Large intestine (tissue), 3 donors: Measurements from ENCODE around the gene SCPEP1. TPM values are rescaled to one million over a fixed set of nuclear protein-coding genes. Genes with fewer than 3 reads are reported as not detected.
"Not testable (repeated sequence)": the region's sequence is repeated elsewhere in the genome, so short reads cannot be mapped to it uniquely, and the experiment has no call there.

Experiments
- DNase-seq, 2 donors: peaks; one replicate each; pipeline versions ENCODE4 v3.0.0 to v3.0.0-alpha.2; 2013
- H3K27ac ChIP-seq: one replicate; pipeline ENCODE4 v1.5.1; 2013; ENCODE audit warnings: low read length
- H3K27me3 ChIP-seq: 2 replicates; pipeline ENCODE4 v1.6.1; 2013; ENCODE audit warnings: low read length; ENCODE audit not compliant: control insufficient read depth, insufficient read depth
- H3K36me3 ChIP-seq: 2 replicates; pipeline ENCODE4 v1.6.1; 2013; ENCODE audit warnings: low read length; ENCODE audit not compliant: control insufficient read depth, insufficient read depth
- H3K4me1 ChIP-seq: one replicate; pipeline ENCODE4 v1.6.1; 2013; ENCODE audit warnings: low read length; ENCODE audit not compliant: control insufficient read depth, insufficient read depth
- H3K4me3 ChIP-seq: one replicate; pipeline ENCODE4 v1.5.1; 2013; ENCODE audit warnings: low read length
- H3K9me3 ChIP-seq: one replicate; pipeline ENCODE4 v1.6.1; 2013; ENCODE audit warnings: mild to moderate bottlenecking, low read depth, low read length, moderate library complexity; ENCODE audit not compliant: control insufficient read depth
- WGBS: methylation state at CpG from one replicate; pipeline ENCODE4 v1.1.5; 2013; ENCODE audit warnings: low lambda C conversion rate; ENCODE audit not compliant: insufficient coverage; 5-methylcytosine and 5-hydroxymethylcytosine counted together
- polyA plus RNA-seq: library from polyadenylated mRNA; unstranded; fragments of 120-200 nt; gene quantifications from one replicate; pipeline ENCODE4 v1.2.1, GENCODE V29; 2013

SCPEP1 gene
- polyA plus RNA-seq, 1 donor: 323 TPM

DNA sequence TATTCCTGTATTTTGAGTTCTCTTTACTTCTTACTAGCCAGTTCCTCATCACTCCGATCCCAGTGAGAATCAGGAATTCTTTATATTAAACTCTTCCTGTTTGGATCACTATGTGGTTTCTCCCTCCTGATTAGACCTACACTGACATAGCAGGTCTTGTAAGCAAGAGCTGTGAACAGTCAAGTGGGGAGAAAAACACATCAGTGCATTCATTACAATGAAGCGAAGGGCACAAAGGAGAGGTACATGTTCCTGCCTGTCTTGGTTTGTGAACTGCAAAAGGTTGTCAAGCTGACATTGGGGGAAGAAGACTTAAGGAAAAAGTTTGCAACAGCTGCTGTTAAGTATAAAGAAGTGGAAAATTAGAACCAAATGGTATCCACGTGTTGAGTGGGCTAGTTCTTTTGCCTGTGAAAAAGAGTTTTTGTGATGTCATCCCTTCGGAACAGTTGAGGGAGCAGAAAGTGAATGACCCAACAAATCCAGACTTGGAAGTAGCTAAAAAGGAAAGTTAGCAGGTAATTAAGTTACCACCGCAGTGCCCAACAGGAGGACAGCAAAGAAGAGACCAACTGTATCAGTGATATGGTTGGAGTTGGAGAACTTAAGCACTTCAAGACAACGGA is 41.1 kb upstream of the SCPEP1 start:
- H3K36me3 ChIP-seq: peaks cover 50% of the 10 kb centered on the region

DNA sequence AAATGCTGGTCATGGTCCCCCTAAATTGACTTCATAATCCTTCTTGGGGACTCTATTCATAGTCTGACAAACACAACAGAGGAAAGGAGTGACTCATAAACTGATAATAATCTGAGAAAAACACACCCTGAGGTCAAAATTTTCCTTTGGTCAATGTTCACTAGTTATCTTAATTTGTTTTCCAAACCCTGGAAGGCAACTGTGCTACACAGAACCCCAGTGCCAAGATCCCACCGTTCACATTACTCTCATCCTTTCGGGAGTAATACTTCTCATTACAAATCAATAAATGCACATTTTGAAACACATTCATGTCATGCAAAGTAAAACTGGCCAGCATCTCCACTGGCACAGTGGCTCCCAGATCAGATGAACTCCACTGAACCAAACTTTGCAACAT is 40.2 kb upstream of the SCPEP1 start:
- H3K36me3 ChIP-seq: peaks cover 52% of the 10 kb centered on the region
- no peak overlapping the region for H3K27ac ChIP-seq
- DNase-seq: no peak
- H3K4me3 ChIP-seq: no peak overlapping the region
- H3K27me3 ChIP-seq: no peaks in the 10 kb centered on the region
- H3K4me1 ChIP-seq: no peaks in the 10 kb centered on the region
- 100% methylated on average over 1 of the region's 2 CpGs for WGBS
- H3K9me3 ChIP-seq: no peaks in the 10 kb centered on the region

More for the DNA sequence above, 41.1 kb upstream of the SCPEP1 start:
- Histone ChIP-seq H3K9me3 (no peaks in the 10 kb centered on the region), H3K27ac (no peak overlapping the region), H3K4me1 (no peaks in the 10 kb centered on the region), H3K27me3 (no peaks in the 10 kb centered on the region), H3K4me3 (no peak overlapping the region)
- WGBS: no CpG with 5 or more reads among the region's 6 CpGs
- DNase-seq: no peak

DNA sequence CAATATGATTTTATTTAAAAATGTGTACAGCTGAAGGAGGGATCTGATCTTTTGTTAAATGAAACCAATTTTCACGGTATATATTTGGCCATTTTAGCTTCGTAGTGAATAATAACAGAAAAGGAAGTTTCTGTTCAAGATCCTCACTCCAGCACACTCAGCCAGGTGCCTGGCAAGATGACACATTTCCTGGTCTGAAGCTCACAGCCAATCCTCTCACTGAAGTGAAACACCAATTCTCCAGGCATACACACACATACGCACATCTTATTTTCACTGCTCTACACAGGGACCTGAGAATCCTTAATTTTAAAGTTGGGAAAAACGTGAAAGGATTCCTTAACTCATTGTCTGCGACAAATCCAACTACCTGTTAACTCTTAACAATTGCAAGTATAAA is 39.7 kb upstream of the SCPEP1 start:
- not testable (repeated sequence) for H3K4me1 ChIP-seq, H3K27ac ChIP-seq, H3K4me3 ChIP-seq, H3K9me3 ChIP-seq, DNase-seq, H3K27me3 ChIP-seq
- WGBS: 100% methylated on average over 1 of the region's 5 CpGs
- peaks cover 53% of the 10 kb centered on the region for H3K36me3 ChIP-seq

DNA sequence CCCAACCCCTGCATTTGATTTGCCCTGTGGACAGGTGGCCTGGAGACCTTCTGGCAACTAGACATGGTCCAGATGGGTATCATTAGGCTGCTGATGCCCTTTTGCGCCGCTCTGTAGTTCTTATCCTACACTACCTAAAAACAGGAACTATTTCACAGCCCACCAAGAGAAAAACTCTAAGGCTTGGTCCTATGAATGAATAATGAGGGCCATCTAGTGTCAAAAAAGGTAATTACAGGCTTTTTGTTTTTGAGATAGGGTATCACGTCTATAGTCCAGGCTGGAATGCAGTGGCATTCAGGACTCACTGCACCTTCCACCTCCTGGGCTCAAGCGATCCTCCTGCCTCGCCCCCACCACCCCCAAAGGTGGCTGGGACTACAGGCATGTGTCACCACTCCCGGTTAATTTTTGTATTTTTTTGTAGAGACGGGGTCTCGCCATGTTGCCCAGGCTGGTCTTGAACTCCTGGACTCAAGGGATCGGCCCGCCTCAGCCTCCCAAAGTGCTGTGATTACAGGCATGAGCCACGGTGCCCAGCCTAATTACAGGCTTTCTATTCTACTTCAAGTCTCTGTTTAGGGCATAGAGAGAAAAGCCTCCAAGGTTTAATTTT is 38.0 kb upstream of the SCPEP1 start:
- no peak overlapping the region for H3K27ac ChIP-seq
- H3K27me3 ChIP-seq: no peaks in the 10 kb centered on the region
- H3K9me3 ChIP-seq: no peaks in the 10 kb centered on the region
- DNase-seq: peak in 1 of 2 donors; percentile 39
- WGBS: no CpG with 5 or more reads among the region's 11 CpGs
- H3K36me3 ChIP-seq: peaks cover 60% of the 10 kb centered on the region
- no peak overlapping the region for H3K4me3 ChIP-seq
- H3K4me1 ChIP-seq: no peaks in the 10 kb centered on the region

DNA sequence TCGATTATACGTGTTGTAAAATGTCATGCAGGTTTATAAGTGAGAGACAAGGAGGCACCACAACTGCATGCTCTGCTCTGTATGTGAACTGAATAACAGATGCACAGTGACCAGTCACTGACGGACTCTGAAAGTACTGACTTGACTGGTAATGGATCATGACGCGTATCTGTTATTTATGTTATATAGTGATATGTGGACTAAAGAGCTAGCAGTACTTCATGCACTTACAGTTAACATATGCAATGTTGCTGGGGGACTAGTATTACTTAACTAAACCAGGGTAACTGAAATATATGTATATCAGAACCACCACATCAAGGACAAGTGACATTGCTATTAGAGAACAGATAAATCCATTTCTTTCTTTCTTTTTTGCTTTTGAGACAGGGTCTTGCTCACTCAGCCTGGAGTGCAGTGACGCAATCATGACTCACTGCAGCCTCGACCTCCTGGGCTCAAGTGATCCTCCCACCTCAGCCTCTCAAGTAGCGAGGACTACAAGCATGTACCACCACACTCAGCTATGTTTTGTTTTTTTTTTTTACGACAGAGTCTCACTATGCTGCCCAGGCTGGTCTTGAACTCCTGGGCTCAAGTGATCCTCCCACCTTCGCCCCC is 34.3 kb upstream of the SCPEP1 start:
- no peaks in the 10 kb centered on the region for H3K9me3 ChIP-seq
- no peak for DNase-seq
- WGBS: no CpG with 5 or more reads among the region's 10 CpGs
- H3K27me3 ChIP-seq: no peaks in the 10 kb centered on the region
- no peaks in the 10 kb centered on the region for H3K4me1 ChIP-seq
- H3K36me3 ChIP-seq: peaks cover 53% of the 10 kb centered on the region
- no peak overlapping the region for H3K27ac ChIP-seq
- no peak overlapping the region for H3K4me3 ChIP-seq

DNA sequence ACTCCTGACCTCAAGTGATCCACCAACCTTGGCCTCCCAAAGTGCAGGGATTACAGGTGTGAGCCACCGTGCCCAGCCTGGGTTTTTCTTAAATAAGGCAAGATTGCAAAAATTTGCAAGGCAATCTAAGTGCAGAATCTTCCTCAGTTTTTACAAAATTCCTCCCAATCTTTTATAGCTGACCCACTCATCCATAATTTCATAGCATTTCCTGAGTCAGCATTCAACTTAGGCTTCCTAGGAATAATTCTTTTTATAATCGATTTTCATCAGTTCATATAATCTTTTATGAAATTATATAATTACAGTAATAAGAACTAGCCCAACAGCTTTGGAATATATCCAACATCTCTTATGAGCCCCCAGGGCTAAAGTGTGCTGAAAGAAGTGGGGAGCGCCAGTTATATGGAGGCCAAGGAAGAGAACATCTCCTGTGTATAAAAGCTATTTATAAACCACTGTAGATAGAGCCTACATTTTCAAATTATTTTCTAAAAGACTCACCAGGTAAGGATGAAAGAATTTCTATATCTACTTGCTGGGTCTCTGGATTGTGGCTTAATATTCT is 31.9 kb upstream of the SCPEP1 start:
- DNase-seq: no peak
- WGBS: no CpG with 5 or more reads among the region's 3 CpGs
- no peaks in the 10 kb centered on the region for H3K27me3 ChIP-seq
- no peaks in the 10 kb centered on the region for H3K9me3 ChIP-seq
- no peak overlapping the region for H3K27ac ChIP-seq
- peaks cover 51% of the 10 kb centered on the region for H3K36me3 ChIP-seq
- H3K4me1 ChIP-seq: no peaks in the 10 kb centered on the region
- no peak overlapping the region for H3K4me3 ChIP-seq

DNA sequence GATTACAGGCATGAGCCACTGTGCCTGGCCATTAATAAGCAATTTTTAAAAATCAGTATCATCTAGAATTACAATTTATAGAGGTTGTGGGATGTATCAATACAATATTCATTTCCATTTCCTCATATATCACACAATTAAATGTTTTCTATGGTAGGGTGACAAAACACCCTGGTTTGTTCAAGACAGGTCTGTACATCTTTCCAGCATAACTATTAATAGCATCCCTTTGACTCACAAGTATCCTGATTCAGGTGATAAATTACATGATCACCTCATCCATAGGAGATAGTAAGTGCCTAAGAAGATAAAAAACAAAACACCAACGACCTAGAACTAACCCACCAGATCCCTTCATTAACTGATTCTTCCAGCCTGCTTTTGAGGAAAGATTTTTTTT is 30.2 kb upstream of the SCPEP1 start:
- Histone ChIP-seq H3K27me3 (no peaks in the 10 kb centered on the region), H3K4me1 (no peaks in the 10 kb centered on the region), H3K9me3 (no peaks in the 10 kb centered on the region), H3K4me3 (no peak overlapping the region), H3K36me3 (peaks cover 48% of the 10 kb centered on the region), H3K27ac (no peak overlapping the region)
- WGBS: no CpG with 5 or more reads among the region's 1 CpG
- DNase-seq: no peak

DNA sequence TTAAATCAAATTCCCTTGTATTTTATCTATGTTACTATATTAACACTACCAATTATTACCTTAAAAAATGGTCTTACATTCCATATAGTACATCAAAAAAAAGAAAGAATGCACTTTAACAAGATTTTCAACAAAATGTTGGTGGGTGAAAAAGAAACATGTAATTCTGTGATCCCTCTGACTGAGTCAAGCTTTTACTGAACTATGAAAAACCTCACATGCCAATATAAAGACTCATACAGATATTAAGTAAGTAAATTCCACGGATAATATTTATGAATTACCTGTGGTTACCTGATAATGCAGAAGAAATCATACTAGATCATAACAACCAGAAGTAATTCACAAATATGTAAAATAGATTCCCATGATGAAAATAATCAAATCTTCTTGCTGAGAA is 29.4 kb upstream of the SCPEP1 start:
- Histone ChIP-seq H3K36me3 (peaks cover 45% of the 10 kb centered on the region), H3K27me3 (no peaks in the 10 kb centered on the region), H3K9me3 (no peaks in the 10 kb centered on the region), H3K27ac (no peak overlapping the region), H3K4me1 (no peaks in the 10 kb centered on the region), H3K4me3 (no peak overlapping the region)
- DNase-seq: no peak
- 100% methylated on average over 1 of the region's 1 CpG for WGBS

DNA sequence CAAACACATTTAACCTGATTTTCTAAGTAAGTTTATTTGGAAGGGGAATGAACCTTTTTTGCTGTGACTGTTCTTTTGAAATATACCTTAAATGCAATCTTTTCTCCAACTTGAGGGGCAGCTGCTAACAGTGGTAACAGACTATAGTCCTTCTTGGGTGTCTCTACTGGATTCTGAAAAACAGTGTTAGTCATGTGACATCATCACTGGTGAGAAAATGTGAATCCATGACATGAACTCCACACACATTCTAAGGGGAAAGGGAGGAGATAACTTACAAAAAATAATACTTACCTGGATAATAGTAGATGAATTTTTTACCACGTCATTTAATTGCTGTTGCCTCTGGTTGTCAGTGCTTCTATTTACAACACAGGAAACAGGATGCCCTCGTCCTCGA is 28.3 kb upstream of the SCPEP1 start:
- H3K27ac ChIP-seq: no peak overlapping the region
- no peaks in the 10 kb centered on the region for H3K9me3 ChIP-seq
- no peak for DNase-seq
- no peak overlapping the region for H3K4me3 ChIP-seq
- no peaks in the 10 kb centered on the region for H3K4me1 ChIP-seq
- H3K27me3 ChIP-seq: no peaks in the 10 kb centered on the region
- peaks cover 36% of the 10 kb centered on the region for H3K36me3 ChIP-seq
- no CpG with 5 or more reads among the region's 3 CpGs for WGBS

DNA sequence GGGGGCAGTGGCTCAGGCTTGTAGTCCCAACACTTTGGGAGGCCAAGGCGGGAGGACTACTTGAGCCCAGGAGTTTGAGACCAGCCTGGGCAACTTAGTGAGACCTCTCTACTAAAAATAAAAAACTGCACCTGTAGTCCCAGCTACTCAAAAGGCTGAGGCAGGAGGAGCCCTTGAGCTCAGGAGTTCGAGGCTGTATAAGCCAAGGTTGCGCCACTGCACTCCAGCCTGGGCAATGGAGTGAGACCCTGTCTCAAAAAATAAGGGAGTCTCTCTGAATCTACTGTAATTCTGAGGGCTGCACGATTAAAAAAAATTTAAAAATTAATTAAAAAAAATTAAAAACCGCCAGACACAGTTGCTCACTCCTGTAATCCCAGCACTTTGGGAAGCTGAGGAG is 20.9 kb upstream of the SCPEP1 start:
- Histone ChIP-seq H3K4me1 (peaks cover 9% of the 10 kb centered on the region), H3K9me3 (no peaks in the 10 kb centered on the region), H3K4me3 (no peak overlapping the region), H3K27ac (no peak overlapping the region), H3K27me3 (no peaks in the 10 kb centered on the region), H3K36me3 (peaks cover 7% of the 10 kb centered on the region)
- no peak for DNase-seq
- 100% methylated on average over 1 of the region's 5 CpGs for WGBS
